ENCODE measurements around the gene RBL1.
"Not testable (repeated sequence)": the region's sequence is repeated elsewhere in the genome, so short reads cannot be mapped to it uniquely, and the experiment has no call there.

The RBL1 gene, protein sequence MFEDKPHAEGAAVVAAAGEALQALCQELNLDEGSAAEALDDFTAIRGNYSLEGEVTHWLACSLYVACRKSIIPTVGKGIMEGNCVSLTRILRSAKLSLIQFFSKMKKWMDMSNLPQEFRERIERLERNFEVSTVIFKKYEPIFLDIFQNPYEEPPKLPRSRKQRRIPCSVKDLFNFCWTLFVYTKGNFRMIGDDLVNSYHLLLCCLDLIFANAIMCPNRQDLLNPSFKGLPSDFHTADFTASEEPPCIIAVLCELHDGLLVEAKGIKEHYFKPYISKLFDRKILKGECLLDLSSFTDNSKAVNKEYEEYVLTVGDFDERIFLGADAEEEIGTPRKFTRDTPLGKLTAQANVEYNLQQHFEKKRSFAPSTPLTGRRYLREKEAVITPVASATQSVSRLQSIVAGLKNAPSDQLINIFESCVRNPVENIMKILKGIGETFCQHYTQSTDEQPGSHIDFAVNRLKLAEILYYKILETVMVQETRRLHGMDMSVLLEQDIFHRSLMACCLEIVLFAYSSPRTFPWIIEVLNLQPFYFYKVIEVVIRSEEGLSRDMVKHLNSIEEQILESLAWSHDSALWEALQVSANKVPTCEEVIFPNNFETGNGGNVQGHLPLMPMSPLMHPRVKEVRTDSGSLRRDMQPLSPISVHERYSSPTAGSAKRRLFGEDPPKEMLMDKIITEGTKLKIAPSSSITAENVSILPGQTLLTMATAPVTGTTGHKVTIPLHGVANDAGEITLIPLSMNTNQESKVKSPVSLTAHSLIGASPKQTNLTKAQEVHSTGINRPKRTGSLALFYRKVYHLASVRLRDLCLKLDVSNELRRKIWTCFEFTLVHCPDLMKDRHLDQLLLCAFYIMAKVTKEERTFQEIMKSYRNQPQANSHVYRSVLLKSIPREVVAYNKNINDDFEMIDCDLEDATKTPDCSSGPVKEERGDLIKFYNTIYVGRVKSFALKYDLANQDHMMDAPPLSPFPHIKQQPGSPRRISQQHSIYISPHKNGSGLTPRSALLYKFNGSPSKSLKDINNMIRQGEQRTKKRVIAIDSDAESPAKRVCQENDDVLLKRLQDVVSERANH

GRCh38 chr20:37095599-37096414 is at the start of gene RBL1:
RBL1 (minus strand) TSS chr20:37095997; CDS start chr20:37095928, 69 bp downstream.
- peak; percentile 89 for DNase-seq (ENCODE audit: low read depth)
- Histone ChIP-seq H3K4me1 (ENCODE audit: control insufficient read depth, insufficient read depth, low read length) (peaks cover 5% of the 10 kb centered on the region), H3K9me3 (ENCODE audit: control insufficient read depth, low read length) (no peaks in the 10 kb centered on the region), H3K4me3 (ENCODE audit: low read length) (peak within 1 kb of the TSS; percentile 93), H3K36me3 (ENCODE audit: control insufficient read depth, insufficient read depth, low read length, severe bottlenecking) (no peaks in the 10 kb centered on the region), H3K27me3 (replicated peaks; ENCODE audit: control insufficient read depth, insufficient read depth, low read length) (no peaks in the 10 kb centered on the region), H3K9ac (ENCODE audit: low read length) (peak within 1 kb of the TSS; percentile 83)

GRCh38 chr20:37144856-37145404 is 49.1 kb upstream of the RBL1 start:
- no peaks in the 10 kb centered on the region for H3K9me3 ChIP-seq (ENCODE audit: control insufficient read depth, low read length)
- no peaks in the 10 kb centered on the region for H3K27me3 ChIP-seq (replicated peaks; ENCODE audit: control insufficient read depth, insufficient read depth, low read length)
- no peak overlapping the region for H3K9ac ChIP-seq (ENCODE audit: low read length)
- H3K4me1 ChIP-seq (ENCODE audit: control insufficient read depth, insufficient read depth, low read length): no peaks in the 10 kb centered on the region
- H3K36me3 ChIP-seq (ENCODE audit: control insufficient read depth, insufficient read depth, low read length, severe bottlenecking): no peaks in the 10 kb centered on the region
- H3K4me3 ChIP-seq (ENCODE audit: low read length): no peak overlapping the region
- peak; percentile 22 for DNase-seq (ENCODE audit: low read depth)

DNA sequence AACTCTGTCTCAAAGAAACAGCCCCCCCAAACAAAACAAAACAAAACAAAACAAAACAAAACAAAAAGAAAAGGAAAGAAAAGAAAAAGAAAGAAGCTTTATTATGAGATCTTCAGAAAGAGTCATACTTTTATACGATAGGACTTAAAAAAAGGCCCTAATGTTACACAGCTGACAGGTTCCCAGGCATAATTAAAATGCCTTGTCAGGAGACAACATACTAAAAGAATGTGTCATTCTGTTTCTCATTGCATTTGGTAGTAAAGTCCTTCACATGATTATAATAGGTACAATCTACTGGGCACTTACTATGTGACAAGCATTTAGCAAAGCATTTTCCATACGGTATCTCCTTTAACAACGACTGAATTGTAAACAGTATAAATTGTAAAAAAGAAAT is 46.9 kb upstream of the RBL1 start:
- no peaks in the 10 kb centered on the region for H3K27me3 ChIP-seq (replicated peaks; ENCODE audit: control insufficient read depth, insufficient read depth, low read length)
- H3K9me3 ChIP-seq (ENCODE audit: control insufficient read depth, low read length): no peaks in the 10 kb centered on the region
- H3K36me3 ChIP-seq (ENCODE audit: control insufficient read depth, insufficient read depth, low read length, severe bottlenecking): no peaks in the 10 kb centered on the region
- H3K9ac ChIP-seq (ENCODE audit: low read length): no peak overlapping the region
- H3K4me3 ChIP-seq (ENCODE audit: low read length): no peak overlapping the region
- DNase-seq (ENCODE audit: low read depth): peak; percentile 45
- no peaks in the 10 kb centered on the region for H3K4me1 ChIP-seq (ENCODE audit: control insufficient read depth, insufficient read depth, low read length)

- no peak for DNase-seq (ENCODE audit: low read depth)
- Histone ChIP-seq H3K4me3 (ENCODE audit: low read length) (no peak overlapping the region), H3K9ac (ENCODE audit: low read length) (no peak overlapping the region), H3K27me3 (replicated peaks; ENCODE audit: control insufficient read depth, insufficient read depth, low read length) (no peaks in the 10 kb centered on the region), H3K36me3 (ENCODE audit: control insufficient read depth, insufficient read depth, low read length, severe bottlenecking) (no peaks in the 10 kb centered on the region), H3K9me3 (ENCODE audit: control insufficient read depth, low read length) (no peaks in the 10 kb centered on the region), H3K4me1 (ENCODE audit: control insufficient read depth, insufficient read depth, low read length) (no peaks in the 10 kb centered on the region)
Measured at GRCh38 chr20:37137547-37137946, 41.8 kb upstream of the RBL1 start.

DNA sequence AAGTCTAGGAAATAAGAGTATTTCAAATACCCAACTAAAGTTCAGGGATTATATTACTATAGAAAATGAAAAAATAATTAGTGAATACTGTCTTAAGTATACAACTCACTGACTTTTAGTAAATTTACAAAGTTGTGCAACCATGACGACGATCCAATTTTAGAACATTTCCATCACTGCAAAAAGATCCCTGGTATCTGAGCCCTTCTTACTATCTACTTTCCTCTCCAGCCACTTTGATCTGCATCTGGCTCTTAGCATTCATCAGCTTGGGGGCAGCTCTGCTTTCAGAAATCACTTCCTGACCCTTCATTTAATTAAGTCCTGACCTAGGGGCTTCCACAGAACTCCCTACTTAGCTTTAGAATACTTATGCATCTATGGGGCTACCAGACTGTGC is 38.2 kb upstream of the RBL1 start:
- Histone ChIP-seq H3K4me3 (ENCODE audit: low read length) (no peak overlapping the region), H3K9me3 (ENCODE audit: control insufficient read depth, low read length) (no peaks in the 10 kb centered on the region), H3K4me1 (ENCODE audit: control insufficient read depth, insufficient read depth, low read length) (peaks cover 9% of the 10 kb centered on the region), H3K27me3 (replicated peaks; ENCODE audit: control insufficient read depth, insufficient read depth, low read length) (no peaks in the 10 kb centered on the region), H3K36me3 (ENCODE audit: control insufficient read depth, insufficient read depth, low read length, severe bottlenecking) (no peaks in the 10 kb centered on the region), H3K9ac (ENCODE audit: low read length) (no peak overlapping the region)
- no peak for DNase-seq (ENCODE audit: low read depth)

- Histone ChIP-seq H3K4me3 (ENCODE audit: low read length) (no peak overlapping the region), H3K4me1 (ENCODE audit: control insufficient read depth, insufficient read depth, low read length) (peaks cover 9% of the 10 kb centered on the region), H3K36me3 (ENCODE audit: control insufficient read depth, insufficient read depth, low read length, severe bottlenecking) (no peaks in the 10 kb centered on the region), H3K9me3 (ENCODE audit: control insufficient read depth, low read length) (no peaks in the 10 kb centered on the region), H3K27me3 (replicated peaks; ENCODE audit: control insufficient read depth, insufficient read depth, low read length) (no peaks in the 10 kb centered on the region), H3K9ac (ENCODE audit: low read length) (no peak overlapping the region)
- DNase-seq (ENCODE audit: low read depth): peak; percentile 45
Measured at GRCh38 chr20:37131486-37131885, 35.7 kb upstream of the RBL1 start.

DNA sequence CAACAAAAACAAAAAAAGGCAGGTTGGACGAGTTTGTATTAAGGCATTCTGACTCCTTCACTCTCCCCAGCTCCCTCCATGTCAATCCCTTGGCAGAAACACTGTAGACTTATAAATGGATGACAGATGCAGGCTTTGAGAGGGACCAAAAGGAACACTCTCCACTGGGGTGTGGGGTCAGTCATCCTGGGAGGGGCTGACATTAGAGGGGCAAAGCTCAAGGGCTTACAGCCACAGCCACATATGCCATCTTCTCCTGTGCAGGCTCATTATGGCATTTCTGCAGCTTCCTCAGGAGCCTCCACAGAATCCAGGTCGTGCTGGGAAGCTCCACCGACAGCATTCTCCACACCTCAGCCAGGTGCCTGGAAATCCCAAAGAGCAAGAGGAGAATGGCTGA is 33.0 kb upstream of the RBL1 start:
- Histone ChIP-seq H3K9me3 (ENCODE audit: control insufficient read depth, low read length) (no peaks in the 10 kb centered on the region), H3K36me3 (ENCODE audit: control insufficient read depth, insufficient read depth, low read length, severe bottlenecking) (no peaks in the 10 kb centered on the region), H3K4me3 (ENCODE audit: low read length) (no peak overlapping the region), H3K27me3 (replicated peaks; ENCODE audit: control insufficient read depth, insufficient read depth, low read length) (no peaks in the 10 kb centered on the region), H3K9ac (ENCODE audit: low read length) (no peak overlapping the region), H3K4me1 (ENCODE audit: control insufficient read depth, insufficient read depth, low read length) (peaks cover 9% of the 10 kb centered on the region)
- no peak for DNase-seq (ENCODE audit: low read depth)

GRCh38 chr20:37126290-37126689 is 30.5 kb upstream of the RBL1 start:
- H3K4me3 ChIP-seq (ENCODE audit: low read length); H3K9me3 ChIP-seq (ENCODE audit: control insufficient read depth, low read length); H3K27me3 ChIP-seq (replicated peaks; ENCODE audit: control insufficient read depth, insufficient read depth, low read length); H3K9ac ChIP-seq (ENCODE audit: low read length); DNase-seq (ENCODE audit: low read depth); H3K4me1 ChIP-seq (ENCODE audit: control insufficient read depth, insufficient read depth, low read length); H3K36me3 ChIP-seq (ENCODE audit: control insufficient read depth, insufficient read depth, low read length, severe bottlenecking): not testable (repeated sequence)

- DNase-seq (ENCODE audit: low read depth): no peak
- Histone ChIP-seq H3K27me3 (replicated peaks; ENCODE audit: control insufficient read depth, insufficient read depth, low read length) (no peaks in the 10 kb centered on the region), H3K9me3 (ENCODE audit: control insufficient read depth, low read length) (no peaks in the 10 kb centered on the region), H3K4me3 (ENCODE audit: low read length) (no peak overlapping the region), H3K36me3 (ENCODE audit: control insufficient read depth, insufficient read depth, low read length, severe bottlenecking) (no peaks in the 10 kb centered on the region), H3K4me1 (ENCODE audit: control insufficient read depth, insufficient read depth, low read length) (no peaks in the 10 kb centered on the region), H3K9ac (ENCODE audit: low read length) (no peak overlapping the region)
Measured at GRCh38 chr20:37123441-37123840, 27.6 kb upstream of the RBL1 start.

- Histone ChIP-seq H3K9me3 (ENCODE audit: control insufficient read depth, low read length) (no peaks in the 10 kb centered on the region), H3K4me3 (ENCODE audit: low read length) (no peak overlapping the region), H3K27me3 (replicated peaks; ENCODE audit: control insufficient read depth, insufficient read depth, low read length) (no peaks in the 10 kb centered on the region), H3K36me3 (ENCODE audit: control insufficient read depth, insufficient read depth, low read length, severe bottlenecking) (no peaks in the 10 kb centered on the region), H3K9ac (ENCODE audit: low read length) (no peak overlapping the region), H3K4me1 (ENCODE audit: control insufficient read depth, insufficient read depth, low read length) (no peaks in the 10 kb centered on the region)
- no peak for DNase-seq (ENCODE audit: low read depth)
Measured at GRCh38 chr20:37120497-37120896, 24.7 kb upstream of the RBL1 start.
